ENCODE data around the gene PSMA7. TPM values are rescaled to one million over a fixed set of nuclear protein-coding genes. Genes with fewer than 3 reads are reported as not detected.

The PSMA7 gene
- total and polyA plus RNA-seq, 4 experiments from 2014 or later = 182 to 598 (median 313) TPM

DNA sequence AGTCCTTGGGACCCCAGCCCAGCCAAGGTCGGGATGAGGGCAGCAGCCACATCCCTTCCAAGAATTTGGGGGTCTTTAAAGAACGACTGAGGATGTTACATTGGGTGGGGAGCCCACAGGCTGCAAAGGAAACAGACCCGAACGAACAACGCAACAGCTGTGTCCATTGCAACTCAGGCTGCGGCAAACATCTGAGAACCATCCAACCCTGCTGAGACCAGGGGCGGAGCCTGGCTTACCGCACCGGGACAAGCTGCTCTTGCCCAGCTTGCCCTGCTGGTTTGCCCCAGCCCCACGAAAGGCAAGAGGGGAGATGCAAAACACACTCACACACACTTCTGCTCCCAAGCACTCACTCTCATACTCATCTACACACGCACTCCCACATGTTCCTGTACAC lies 56.0 kb downstream of the PSMA7 start:
- Histone ChIP-seq H3K9me3 (ENCODE audit: control insufficient read depth in 1 of 2, low read length in 2 of 2) (no peaks in the 10 kb centered on the region), H3K27me3 (ENCODE audit: insufficient read depth, low read length) (no peaks in the 10 kb centered on the region), H3K4me1 (ENCODE audit: insufficient read depth, low read length) (no peaks in the 10 kb centered on the region), H3K27ac (ENCODE audit: low read depth, low read length) (no peak overlapping the region), H3K4me3 (ENCODE audit: low read length in 2 of 2) (no peak overlapping the region), H3K36me3 (ENCODE audit: insufficient read depth, low read length) (no peaks in the 10 kb centered on the region)
- Mint-ChIP-seq H3K4me3 (no peak overlapping the region), H3K4me1 (peaks cover 0 to 1% (median 0%) of the 10 kb centered on the region in 4 donors), H3K27me3 (peaks cover 3 to 8% of the 10 kb centered on the region in 2 donors), H3K27ac (no peak overlapping the region), H3K9me3 (peaks cover 0 to 9% (median 6%) of the 10 kb centered on the region in 8 donors), H3K36me3 (peaks cover 0 to 5% of the 10 kb centered on the region in 2 donors)
- CTCF ChIA-PET (ENCODE audit: partially characterized antibody) = no interaction called here
- DNase-seq = no peak
- POLR2A ChIA-PET (ENCODE audit: partially characterized antibody) = no interaction called here
- intact Hi-C loops (cut with micrococcal nuclease) = no loop called here

Other genes with a start within 250 kb of the PSMA7 start
- gene TAF4, start 77.5 kb downstream of the PSMA7 start, total RNA-seq = 10 to 100 TPM; 32.7 to 33.1 TPM
- 1 to 10 TPM in 1 of 2 donors, under 1 TPM in 1; 0.54 to 2.3 TPM for gene TAF4, start 77.5 kb downstream of the PSMA7 start, polyA plus RNA-seq
- gene LSM14B, start 20.9 kb downstream of the PSMA7 start, total RNA-seq = 10 to 100 TPM; 48.5 to 50.3 TPM
- 1 to 10 TPM in 1 of 2 donors, under 1 TPM in 1; 0.78 to 1.2 TPM for gene LSM14B, start 20.9 kb downstream of the PSMA7 start, polyA plus RNA-seq
- 10 to 100 TPM; 22.7 to 24.8 TPM for gene SS18L1, start 375 bp upstream of the PSMA7 start, total RNA-seq
- gene SS18L1, start 375 bp upstream of the PSMA7 start, polyA plus RNA-seq = 1 to 10 TPM in 1 of 2 donors, under 1 TPM in 1; 0.71 to 1.4 TPM
- gene MTG2, start 39.6 kb upstream of the PSMA7 start, total RNA-seq = 10 to 100 TPM; 48.5 to 50.7 TPM
- gene MTG2, start 39.6 kb upstream of the PSMA7 start, polyA plus RNA-seq = 10 to 100 TPM; 15.9 to 23.9 TPM
- not detected for gene HRH3, start 76.9 kb upstream of the PSMA7 start, total RNA-seq
- gene HRH3, start 76.9 kb upstream of the PSMA7 start, polyA plus RNA-seq = not detected
- gene OSBPL2, start 95.1 kb upstream of the PSMA7 start, total RNA-seq = 10 to 100 TPM; 76.2 to 84.4 TPM
- 10 to 100 TPM; 14.8 to 22.0 TPM for gene OSBPL2, start 95.1 kb upstream of the PSMA7 start, polyA plus RNA-seq
- gene ADRM1, start 159.6 kb upstream of the PSMA7 start, total RNA-seq = 10 to 100 TPM; 59.4 to 62.2 TPM
- gene ADRM1, start 159.6 kb upstream of the PSMA7 start, polyA plus RNA-seq = 100 to 1,000 TPM in 1 of 2 donors, 10 to 100 TPM in 1; 95.8 to 102 TPM
- under 1 TPM in 1 of 2 experiments, not detected in 1; 0.49 TPM for gene LAMA5, start 223.9 kb upstream of the PSMA7 start, total RNA-seq
- not detected for gene LAMA5, start 223.9 kb upstream of the PSMA7 start, polyA plus RNA-seq
- 1,000 to 10,000 TPM; 3,142 to 3,368 TPM for gene RPS21, start 243.7 kb upstream of the PSMA7 start, total RNA-seq
- gene RPS21, start 243.7 kb upstream of the PSMA7 start, polyA plus RNA-seq = 1,000 to 10,000 TPM; 1,968 to 2,753 TPM